ENCODE results near the gene HIP1. TPM values are rescaled to one million over a fixed set of nuclear protein-coding genes. Genes with fewer than 3 reads are reported as not detected.

HIP1 gene
- total and polyA plus RNA-seq, 2 donors from 2014 or later, result 11.2 to 50.1 TPM

GRCh38 chr7:75650062-75650461 is 88.7 kb downstream of the HIP1 start:
- peak in 1 of 5 donors; percentile 39 for DNase-seq
- Histone ChIP-seq H3K36me3 (ENCODE audit: control insufficient read depth in 2 of 3, insufficient read depth in 3 of 3, low read length in 3 of 3) (no peaks in the 10 kb centered on the region), H3K27me3 (ENCODE audit: control insufficient read depth, insufficient read depth, low read length) (no peaks in the 10 kb centered on the region), H3K4me1 (ENCODE audit: control insufficient read depth in 2 of 3, insufficient read depth in 2 of 3, low read depth in 1 of 3, low read length in 3 of 3) (peaks cover 0 to 17% (median 15%) of the 10 kb centered on the region in 3 donors), H3K4me3 (ENCODE audit: low read length in 3 of 3) (no peak overlapping the region), H3K9me3 (ENCODE audit: control insufficient read depth in 2 of 3, insufficient read depth in 1 of 3, low read length in 3 of 3) (no peaks in the 10 kb centered on the region), H3K27ac (ENCODE audit: low read depth in 2 of 2, low read length in 2 of 2) (peak overlapping the region; percentile 11 to 67), H3K9ac (ENCODE audit: low read length in 3 of 3) (peak overlapping the region in 1 of 3 donors; percentile 28)
- no peak for TF ChIP-seq CTCF (IDR thresholded peaks at IDR 0.05; ENCODE audit: borderline replicate concordance, extremely low read depth, insufficient read depth)
- FAIRE-seq, result no peak
- intact Hi-C loops (cut with DNase I), result no loop called here

GRCh38 chr7:75649462-75649861 is 89.3 kb downstream of the HIP1 start:
- Histone ChIP-seq H3K4me3 (ENCODE audit: low read length in 3 of 3) (no peak overlapping the region), H3K9me3 (ENCODE audit: control insufficient read depth in 2 of 3, insufficient read depth in 1 of 3, low read length in 3 of 3) (no peaks in the 10 kb centered on the region), H3K36me3 (ENCODE audit: control insufficient read depth in 2 of 3, insufficient read depth in 3 of 3, low read length in 3 of 3) (no peaks in the 10 kb centered on the region), H3K9ac (ENCODE audit: low read length in 3 of 3) (peak overlapping the region in 1 of 3 donors; percentile 28), H3K4me1 (ENCODE audit: control insufficient read depth in 2 of 3, insufficient read depth in 2 of 3, low read depth in 1 of 3, low read length in 3 of 3) (peaks cover 0 to 17% (median 15%) of the 10 kb centered on the region in 3 donors), H3K27ac (ENCODE audit: low read depth in 2 of 2, low read length in 2 of 2) (peak overlapping the region; percentile 11 to 67), H3K27me3 (ENCODE audit: control insufficient read depth, insufficient read depth, low read length) (no peaks in the 10 kb centered on the region)
- FAIRE-seq (no peak), DNase-seq (peak in 4 of 5 donors; percentile 46 to 79 (median 58))
- no peak for TF ChIP-seq CTCF (IDR thresholded peaks at IDR 0.05; ENCODE audit: borderline replicate concordance, extremely low read depth, insufficient read depth)
- intact Hi-C loops (cut with DNase I), result no loop called here

- peak in 1 of 5 donors; percentile 35 for DNase-seq
- no peaks in the 10 kb centered on the region for H3K36me3 ChIP-seq (ENCODE audit: control insufficient read depth in 2 of 3, insufficient read depth in 3 of 3, low read length in 3 of 3)
- no peak overlapping the region for H3K27ac ChIP-seq (ENCODE audit: low read depth in 2 of 2, low read length in 2 of 2)
- H3K4me1 ChIP-seq (ENCODE audit: control insufficient read depth in 2 of 3, insufficient read depth in 2 of 3, low read depth in 1 of 3, low read length in 3 of 3), result peaks cover 0 to 17% (median 15%) of the 10 kb centered on the region in 3 donors
- intact Hi-C loops (cut with DNase I), result no loop called here
- H3K27me3 ChIP-seq (ENCODE audit: control insufficient read depth, insufficient read depth, low read length), result no peaks in the 10 kb centered on the region
- no peak for TF ChIP-seq CTCF (IDR thresholded peaks at IDR 0.05; ENCODE audit: borderline replicate concordance, extremely low read depth, insufficient read depth)
- FAIRE-seq, result no peak
- H3K9me3 ChIP-seq (ENCODE audit: control insufficient read depth in 2 of 3, insufficient read depth in 1 of 3, low read length in 3 of 3), result peaks cover 0 to 4% (median 0%) of the 10 kb centered on the region in 3 donors
- no peak overlapping the region for H3K9ac ChIP-seq (ENCODE audit: low read length in 3 of 3)
- H3K4me3 ChIP-seq (ENCODE audit: low read length in 3 of 3), result no peak overlapping the region
Measured at GRCh38 chr7:75647709-75648438, 90.9 kb downstream of the HIP1 start.

All from kidney (tissue), 14 donors.